Loucy (cell line): ENCODE measurements around the gene NRG2.

ENCODE experiments used
- H2AFZ ChIP-seq: fragments of 200-600 bp; sonication (generic); 2 replicates; pipeline ENCODE4 v1.6.0; 2016; ENCODE audit warnings: antibody characterized with exemption, mild to moderate bottlenecking, low read length, moderate library complexity
- H3F3A ChIP-seq: fragments of 200-600 bp; 2 replicates; pipeline ENCODE4 v1.6.0; 2016; ENCODE audit warnings: antibody characterized with exemption, low read depth, mild to moderate bottlenecking
- H3K27me3 ChIP-seq: fragments of 200-600 bp; sonication (generic); 2 replicates; pipeline ENCODE4 v1.6.1; 2014; ENCODE audit warnings: low read length, mild to moderate bottlenecking; ENCODE audit not compliant: insufficient read depth, poor library complexity, severe bottlenecking
- H3K36me3 ChIP-seq: fragments of 200-600 bp; sonication (generic); 2 replicates; pipeline ENCODE4 v1.6.1; 2016; ENCODE audit warnings: low read length; ENCODE audit not compliant: insufficient read depth
- H3K4me1 ChIP-seq: fragments of 200-600 bp; sonication (generic); 2 replicates; pipeline ENCODE4 v1.5.1; 2014; ENCODE audit warnings: low read length, mild to moderate bottlenecking; ENCODE audit not compliant: insufficient read depth, poor library complexity, severe bottlenecking
- H3K4me2 ChIP-seq: fragments of 200-600 bp; sonication (generic); 2 replicates; pipeline ENCODE4 v1.6.0; 2014; ENCODE audit warnings: antibody characterized with exemption, low read length, low read depth, mild to moderate bottlenecking; ENCODE audit not compliant: poor library complexity, severe bottlenecking
- H3K4me3 ChIP-seq: fragments of 200-600 bp; sonication (generic); 2 replicates; pipeline ENCODE4 v1.5.1; 2014; ENCODE audit warnings: low read length, mild to moderate bottlenecking, mixed read lengths; ENCODE audit not compliant: poor library complexity, severe bottlenecking
- H3K79me2 ChIP-seq: fragments of 200-600 bp; sonication (generic); 2 replicates; pipeline ENCODE4 v1.6.1; 2014; ENCODE audit warnings: low read length; ENCODE audit not compliant: insufficient read depth
- H3K9ac ChIP-seq: fragments of 200-600 bp; sonication (generic); 2 replicates; pipeline ENCODE4 v1.6.0; 2014; ENCODE audit warnings: mild to moderate bottlenecking, low read depth, low read length, moderate library complexity; ENCODE audit not compliant: poor library complexity, severe bottlenecking
- H3K9me2 ChIP-seq: fragments of 200-600 bp; sonication (generic); replicated peaks from 2 replicates; pipeline ENCODE4 v1.6.1; 2016; ENCODE audit warnings: low read depth, low read length, mixed read lengths
- H3K9me3 ChIP-seq: fragments of 200-600 bp; sonication (generic); 2 replicates; pipeline ENCODE4 v1.6.1; 2014; ENCODE audit warnings: mild to moderate bottlenecking, antibody characterized with exemption, low read length, low read depth; ENCODE audit not compliant: insufficient read depth
- H4K20me1 ChIP-seq: fragments of 200-600 bp; sonication (generic); 2 replicates; pipeline ENCODE4 v1.6.0; 2014; ENCODE audit warnings: antibody characterized with exemption, low read length, mild to moderate bottlenecking; ENCODE audit not compliant: insufficient read depth, poor library complexity, severe bottlenecking
- CTCF ChIP-seq: fragments of 200-600 bp; sonication (generic); conservative IDR thresholded peaks from 2 replicates; pipeline ENCODE4 v1.5.1; 2014; ENCODE audit warnings: mild to moderate bottlenecking, antibody characterized with exemption, low read length
- EZH2phosphoT487 ChIP-seq: fragments of 200-600 bp; IDR thresholded peaks from 2 replicates; pipeline ENCODE4 v1.6.1; 2018; ENCODE audit warnings: antibody characterized with exemption, mild to moderate bottlenecking, moderate library complexity, borderline replicate concordance

Gene NRG2

DNA sequence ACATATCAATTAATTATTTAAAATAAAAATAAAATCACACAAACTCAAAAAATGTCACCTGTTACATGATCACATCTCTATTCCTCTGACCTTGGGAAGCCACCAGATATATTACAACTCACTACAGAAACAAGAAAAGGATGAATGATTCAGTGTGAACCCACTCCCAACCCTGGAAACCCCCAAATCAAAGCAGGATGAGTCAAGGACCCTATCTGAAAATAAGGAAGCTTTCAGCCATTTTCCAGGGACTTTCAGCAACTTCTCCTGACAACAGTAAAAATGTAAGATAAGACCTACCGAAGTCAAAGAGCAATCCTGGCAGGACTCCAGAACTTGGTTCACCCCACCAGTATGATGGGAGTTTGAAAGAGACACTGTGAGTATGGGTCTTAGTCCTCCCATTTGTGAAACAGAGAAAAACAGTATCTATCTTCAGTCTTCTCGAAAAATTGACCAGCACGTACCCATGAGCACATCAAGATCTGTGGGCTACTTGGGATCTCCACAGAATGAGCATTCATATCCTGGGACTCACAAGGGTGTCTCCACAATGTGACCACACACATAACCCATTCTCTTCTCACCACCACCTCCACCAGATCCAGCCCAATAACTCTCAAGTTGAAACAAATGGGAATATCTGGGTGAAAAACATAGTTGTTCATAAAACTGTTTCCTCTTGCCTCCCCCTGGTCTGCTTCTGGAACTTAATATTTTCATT is 9.9 kb downstream of the NRG2 start:
- Histone ChIP-seq H3K79me2 (no peaks in the 10 kb centered on the region), H3K9me2 (no peaks in the 10 kb centered on the region), H3K27me3 (no peaks in the 10 kb centered on the region)

GRCh38 chr5:140032296-140032695 is 10.8 kb downstream of the NRG2 start:
- H4K20me1 ChIP-seq = no peaks in the 10 kb centered on the region
- H3K79me2 ChIP-seq = no peaks in the 10 kb centered on the region
- H3K4me2 ChIP-seq = no peak overlapping the region
- H3K9ac ChIP-seq = no peak overlapping the region
- H2AFZ ChIP-seq = no peak overlapping the region
- H3K9me2 ChIP-seq = no peaks in the 10 kb centered on the region
- H3K36me3 ChIP-seq = no peaks in the 10 kb centered on the region
- no peaks in the 10 kb centered on the region for H3K9me3 ChIP-seq
- H3K4me1 ChIP-seq = no peaks in the 10 kb centered on the region
- no peak for TF ChIP-seq EZH2phosphoT487
- no peak for TF ChIP-seq CTCF
- no peaks in the 10 kb centered on the region for H3F3A ChIP-seq
- no peak overlapping the region for H3K4me3 ChIP-seq
- no peaks in the 10 kb centered on the region for H3K27me3 ChIP-seq

More for the DNA sequence above, 9.9 kb downstream of the NRG2 start:
- no peak overlapping the region for H2AFZ ChIP-seq
- H3K4me1 ChIP-seq = no peaks in the 10 kb centered on the region
- TF ChIP-seq CTCF (no peak), EZH2phosphoT487 (no peak)
- H3F3A ChIP-seq = no peaks in the 10 kb centered on the region
- H3K4me3 ChIP-seq = no peak overlapping the region
- H3K9ac ChIP-seq = no peak overlapping the region
- H3K9me3 ChIP-seq = no peaks in the 10 kb centered on the region
- H3K36me3 ChIP-seq = no peaks in the 10 kb centered on the region
- no peak overlapping the region for H3K4me2 ChIP-seq
- no peaks in the 10 kb centered on the region for H4K20me1 ChIP-seq

DNA sequence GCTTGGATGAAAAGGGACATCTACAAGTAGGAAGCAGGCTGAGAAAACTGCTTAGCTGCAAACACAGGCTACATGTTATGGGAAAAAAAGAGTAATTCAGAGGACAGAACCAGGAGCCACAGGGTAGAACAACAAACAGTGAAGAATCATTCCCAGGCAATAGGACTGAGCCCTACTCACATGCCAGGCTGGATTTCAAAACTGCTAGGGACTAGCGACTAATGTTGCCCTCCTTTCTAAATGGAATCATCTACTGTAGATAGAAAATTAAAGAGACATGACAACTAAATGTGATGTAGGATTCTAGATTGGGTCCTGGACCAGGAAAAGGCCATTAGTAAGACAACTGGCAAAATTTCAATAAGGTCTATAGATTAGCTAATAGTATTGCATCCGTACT is 15.3 kb downstream of the NRG2 start:
- TF ChIP-seq EZH2phosphoT487 (no peak), CTCF (no peak)
- Histone ChIP-seq H2AFZ (no peak overlapping the region), H3K79me2 (no peaks in the 10 kb centered on the region), H3F3A (no peaks in the 10 kb centered on the region), H3K4me1 (no peaks in the 10 kb centered on the region), H3K4me2 (no peak overlapping the region), H4K20me1 (no peaks in the 10 kb centered on the region), H3K36me3 (no peaks in the 10 kb centered on the region), H3K9me2 (no peaks in the 10 kb centered on the region), H3K9me3 (no peaks in the 10 kb centered on the region), H3K9ac (no peak overlapping the region), H3K27me3 (no peaks in the 10 kb centered on the region), H3K4me3 (no peak overlapping the region)
